SK-N-SH (cell line): Measurements from ENCODE around the gene CAST. TPM values are rescaled to one million over a fixed set of nuclear protein-coding genes. Genes with fewer than 3 reads are reported as not detected.

ENCODE experiments used
- CTCF ChIA-PET: fragments of 300-600, 350-600 bp; formaldehyde crosslinking; extraction: SDS; loops from one replicate; lab custom pipeline; 2021; lab: Yijun Ruan, JAX
- POLR2A ChIA-PET: fragments of 350-600 bp; sonication (Branson Sonifier 250); formaldehyde crosslinking; extraction: SDS; loops from one replicate; lab custom pipeline; 2020; ENCODE audit warnings: antibody characterized with exemption, inconsistent platforms; lab: Yijun Ruan, JAX
- DNase-seq: peaks from one replicate; pipeline ENCODE4 v3.0.0; 2012
- H2AFZ ChIP-seq: fragments of 200-600 bp; sonication (generic); 2 replicates; pipeline ENCODE4 v1.8.1; 2016; ENCODE audit warnings: antibody characterized with exemption, mild to moderate bottlenecking, low read depth
- H3F3A ChIP-seq: fragments of 200-600 bp; sonication (generic); replicated peaks from 2 replicates; pipeline ENCODE3; 2016; ENCODE audit warnings: antibody characterized with exemption, mild to moderate bottlenecking; ENCODE audit not compliant: insufficient read depth
- H3K27ac ChIP-seq, 2 experiments: fragments of 200-500 bp in 1 of 2; fragments of 200-600 bp in 1 of 2; sonication (Bioruptor generic) in 1 of 2; sonication (generic), shearing (Covaris generic) in 1 of 2; 2 replicates each; pipeline versions ENCODE4 v1.5.1 to v1.6.1; 2014 to 2016; ENCODE audit warnings: low read depth in 2 of 2, inconsistent platforms in 1 of 2, low read length in 1 of 2, mild to moderate bottlenecking in 1 of 2, mixed read lengths in 1 of 2
- H3K27me3 ChIP-seq: fragments of 200-600 bp; sonication (generic), shearing (Covaris generic); 2 replicates; pipeline ENCODE4 v1.6.1; 2016; ENCODE audit warnings: mixed run types; ENCODE audit not compliant: insufficient read depth
- H3K36me3 ChIP-seq, 2 experiments: fragments of 200-500 bp in 1 of 2; fragments of 200-600 bp in 1 of 2; sonication (Bioruptor generic) in 1 of 2; sonication (generic) in 1 of 2; replicated peaks in 1 of 2; 2 replicates each; pipeline versions ENCODE3 to v1.5.1; 2014 to 2016; ENCODE audit warnings: low read length in 1 of 2, mild to moderate bottlenecking in 1 of 2; ENCODE audit not compliant: insufficient read depth in 2 of 2, control insufficient read depth in 1 of 2
- H3K4me1 ChIP-seq, 2 experiments: fragments of 200-500 bp in 1 of 2; fragments of 200-600 bp in 1 of 2; sonication (Bioruptor generic) in 1 of 2; sonication (generic), shearing (Covaris generic) in 1 of 2; 2 replicates each; pipeline versions ENCODE4 v1.5.1 to v1.6.1; 2014 to 2016; ENCODE audit warnings: low read depth in 1 of 2, low read length in 1 of 2, mixed run types in 1 of 2; ENCODE audit not compliant: insufficient read depth in 2 of 2, control insufficient read depth in 1 of 2
- H3K4me2 ChIP-seq: fragments of 200-600 bp; sonication (generic), shearing (Covaris generic); 2 replicates; pipeline ENCODE4 v1.6.1; 2017; ENCODE audit warnings: mixed run types
- H3K4me3 ChIP-seq, 2 experiments: fragments of 200-500 bp in 1 of 2; fragments of 200-600 bp in 1 of 2; sonication (Bioruptor generic) in 1 of 2; sonication (generic), shearing (Covaris generic) in 1 of 2; 2 replicates each; pipeline versions ENCODE4 v1.5.1 to v1.8.1; 2014 to 2016; ENCODE audit warnings: low read depth in 2 of 2, inconsistent platforms in 1 of 2, low read length in 1 of 2, mild to moderate bottlenecking in 1 of 2, mixed read lengths in 1 of 2, moderate library complexity in 1 of 2
- H3K79me2 ChIP-seq: fragments of 200-600 bp; sonication (generic); 2 replicates; pipeline ENCODE4 v1.8.1; 2017; ENCODE audit warnings: mild to moderate bottlenecking; ENCODE audit not compliant: insufficient read depth
- H3K9ac ChIP-seq: fragments of 200-600 bp; sonication (generic); 2 replicates; pipeline ENCODE4 v1.6.1; 2017; ENCODE audit warnings: mixed run types
- H3K9me2 ChIP-seq: fragments of 200-600 bp; sonication (generic); 2 replicates; pipeline ENCODE4 v1.6.1; 2017; ENCODE audit warnings: mixed run types
- H3K9me3 ChIP-seq: fragments of 200-600 bp; sonication (generic); 2 replicates; pipeline ENCODE4 v1.6.1; 2017; ENCODE audit warnings: mixed run types, mild to moderate bottlenecking, moderate library complexity
- H4K20me1 ChIP-seq: fragments of 200-600 bp; sonication (generic); 2 replicates; pipeline ENCODE4 v1.6.1; 2017; ENCODE audit warnings: mild to moderate bottlenecking, mixed run types; ENCODE audit not compliant: insufficient read depth
- CHD2 ChIP-seq: fragments of 150-350 bp; IDR thresholded peaks from 2 replicates; pipeline ENCODE4 v1.6.1; 2018; ENCODE audit warnings: low read length; ENCODE audit not compliant: partially characterized antibody
- EP300 ChIP-seq, 2 experiments: IDR thresholded peaks; 2 replicates each; pipeline versions ENCODE4 v1.4.0 to v1.6.1; 2012; ENCODE audit warnings: borderline replicate concordance in 1 of 2, low read depth in 1 of 2, low read length in 1 of 2
- EZH2phosphoT487 ChIP-seq: fragments of 200-600 bp; sonication (generic); IDR thresholded peaks from 2 replicates; pipeline ENCODE4 v1.6.1; 2017; ENCODE audit warnings: low read depth, mixed run types, mild to moderate bottlenecking, antibody characterized with exemption, moderate library complexity, borderline replicate concordance
- FOSL2 ChIP-seq: IDR thresholded peaks from 2 replicates; pipeline ENCODE4 v1.4.0; 2012; ENCODE audit warnings: low read depth, mild to moderate bottlenecking, moderate library complexity, borderline replicate concordance
- GABPA ChIP-seq: IDR thresholded peaks from 2 replicates; pipeline ENCODE4 v1.4.0; 2012; ENCODE audit warnings: low read depth, mild to moderate bottlenecking
- GATA2 ChIP-seq: sonication (generic); formaldehyde crosslinking; IDR thresholded peaks from 2 replicates; pipeline ENCODE4 v1.5.0; 2020; ENCODE audit warnings: mild to moderate bottlenecking, missing genetic modification reagents
- JUND ChIP-seq: IDR thresholded peaks from 2 replicates; pipeline ENCODE4 v1.4.0; 2012
- MXI1 ChIP-seq: IDR thresholded peaks from 2 replicates; pipeline ENCODE4 v1.6.1; 2012; ENCODE audit warnings: mild to moderate bottlenecking, low read depth, low read length, improper control_type of control experiment
- NFIC ChIP-seq: IDR thresholded peaks from 2 replicates; pipeline ENCODE4 v1.4.0; 2012; ENCODE audit warnings: borderline replicate concordance
- NRF1 ChIP-seq: IDR thresholded peaks from 2 replicates; pipeline ENCODE4 v1.6.1; 2012; ENCODE audit warnings: low read depth, mild to moderate bottlenecking, low read length
- POLR2AphosphoS5 ChIP-seq: IDR thresholded peaks from 2 replicates; pipeline ENCODE4 v1.6.1; 2012; ENCODE audit warnings: low read depth, low read length
- SMC3 ChIP-seq: IDR thresholded peaks from 2 replicates; pipeline ENCODE4 v1.6.1; 2012; ENCODE audit warnings: low read depth, low read length, improper control_type of control experiment
- TCF12 ChIP-seq: IDR thresholded peaks from 2 replicates; pipeline ENCODE4 v1.4.0; 2012
- TEAD4 ChIP-seq: IDR thresholded peaks from 2 replicates; pipeline ENCODE4 v1.4.0; 2012; ENCODE audit warnings: mild to moderate bottlenecking, borderline replicate concordance; ENCODE audit not compliant: insufficient read depth
- WGBS: methylation state at CpG from one replicate; pipeline ENCODE4 v1.1.6; 2017; ENCODE audit warnings: low lambda C conversion rate; 5-methylcytosine and 5-hydroxymethylcytosine counted together
- polyA plus RNA-seq, 3 experiments: library from polyadenylated mRNA; depleted of rRNA; stranded (reverse); fragments of >200 nt; gene quantifications; 2 replicates each; pipeline ENCODE4 v1.2.3, GENCODE V29; 2012
- TF ChIP-seq, protein P1 (sequence below): IDR thresholded peaks from 2 replicates; pipeline ENCODE4 v1.4.0; 2012; ENCODE audit warnings: low read depth
- TF ChIP-seq, protein P2 (sequence below): IDR thresholded peaks from 2 replicates; pipeline ENCODE4 v1.4.0; 2012; ENCODE audit warnings: low read depth, borderline replicate concordance

Gene CAST
- polyA plus RNA-seq, 1 of the 3 experiments (the other 2 are of a cell fraction): 82.9 TPM

DNA sequence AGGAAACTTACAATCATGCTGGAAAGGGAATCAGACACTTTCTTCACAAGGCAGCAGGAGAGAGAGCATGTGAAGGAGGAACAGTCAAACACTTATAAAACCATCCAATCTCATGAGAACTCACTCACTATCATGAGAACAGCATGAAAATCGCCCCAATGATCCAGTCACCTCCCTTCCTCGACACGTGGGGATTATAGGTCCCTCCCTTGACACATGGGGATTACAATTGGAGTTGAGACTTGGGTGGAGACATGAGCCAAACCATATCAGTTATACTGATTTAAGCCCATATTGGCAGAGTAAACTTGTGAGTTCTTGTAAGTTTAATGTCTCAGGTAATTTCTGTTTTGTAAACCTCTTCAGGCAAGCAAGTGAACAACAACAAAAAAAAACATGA lies 74.8 kb downstream of the CAST start:
- Histone ChIP-seq H3F3A (peaks cover 9% of the 10 kb centered on the region), H3K9ac (no peak overlapping the region), H3K4me2 (no peak overlapping the region), H3K4me3 (no peak overlapping the region), H3K79me2 (peaks cover 27% of the 10 kb centered on the region), H3K27me3 (no peaks in the 10 kb centered on the region), H3K36me3 (peaks cover 35 to 57% of the 10 kb centered on the region in 2 experiments), H2AFZ (no peak overlapping the region), H3K4me1 (no peaks in the 10 kb centered on the region; a peak in 1 of 4 replicates), H4K20me1 (no peaks in the 10 kb centered on the region; the same call in 1 of the 2 replicates), H3K9me2 (no peaks in the 10 kb centered on the region), H3K27ac (no peak overlapping the region)
- ChIA-PET CTCF (no interaction called here), POLR2A (no interaction called here)
- WGBS: 95% methylated on average over 3 of the region's 3 CpGs
- TF ChIP-seq NFIC (no peak), MXI1 (no peak), GATA2 (CRISPR knock-in tag) (no peak), FOSL2 (no peak), TEAD4 (no peak), SMC3 (no peak), EP300 (IDR thresholded peaks at IDR 0.05; ENCODE audit: borderline replicate concordance in 1 of 2, low read depth in 1 of 2, low read length in 1 of 2) (no peak), CHD2 (no peak), GABPA (no peak)
- TF ChIP-seq, all 33 proteins: peak for 0
- DNase-seq: no peak
- H3K9me3 ChIP-seq: no peaks in the 10 kb centered on the region

DNA sequence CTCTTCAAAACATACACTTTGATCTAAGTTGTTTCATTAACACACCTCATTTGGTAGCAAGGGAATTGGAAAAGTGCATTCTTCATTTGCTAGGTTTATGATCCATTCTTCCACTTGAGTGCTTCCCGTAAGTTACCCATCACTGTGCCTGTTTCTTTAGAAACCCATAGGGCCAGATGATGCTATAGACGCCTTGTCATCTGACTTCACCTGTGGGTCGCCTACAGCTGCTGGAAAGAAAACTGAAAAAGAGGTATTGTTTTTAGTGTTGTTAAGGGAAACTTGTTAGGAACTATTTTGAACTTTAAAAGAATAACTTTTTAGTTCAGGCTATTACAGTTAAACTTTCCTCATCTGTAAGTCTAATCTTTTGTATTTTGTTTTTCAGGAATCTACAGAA lies 78.9 kb downstream of the CAST start:
- H3K9ac ChIP-seq: no peak overlapping the region
- WGBS: 93% methylated on average over 3 of the region's 3 CpGs
- no peaks in the 10 kb centered on the region for H3K9me2 ChIP-seq
- ChIA-PET CTCF (interaction anchor here (0.9 to 3.7 kb wide), 2 partner anchors 11 to 125 kb away, joined by 3 to 22 read pairs; no protein-coding TSS in a partner anchor), POLR2A (no interaction called here)
- no peaks in the 10 kb centered on the region for H3K27me3 ChIP-seq
- H3K4me3 ChIP-seq: no peak overlapping the region
- H3K36me3 ChIP-seq: peaks cover 67 to 77% of the 10 kb centered on the region in 2 experiments
- H3K4me1 ChIP-seq: peaks cover 0 to 12% of the 10 kb centered on the region in 2 experiments; a peak in 1 of 4 replicates
- no peaks in the 10 kb centered on the region for H4K20me1 ChIP-seq
- no peaks in the 10 kb centered on the region for H3K79me2 ChIP-seq
- no peaks in the 10 kb centered on the region for H3K9me3 ChIP-seq
- H2AFZ ChIP-seq: no peak overlapping the region
- TF ChIP-seq POLR2AphosphoS5: no peak
- TF ChIP-seq, protein P1, sequence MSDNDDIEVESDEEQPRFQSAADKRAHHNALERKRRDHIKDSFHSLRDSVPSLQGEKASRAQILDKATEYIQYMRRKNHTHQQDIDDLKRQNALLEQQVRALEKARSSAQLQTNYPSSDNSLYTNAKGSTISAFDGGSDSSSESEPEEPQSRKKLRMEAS: no peak
- no peak for TF ChIP-seq SMC3
- no peak for TF ChIP-seq EZH2phosphoT487
- TF ChIP-seq TCF12: no peak
- TF ChIP-seq, protein P2, sequence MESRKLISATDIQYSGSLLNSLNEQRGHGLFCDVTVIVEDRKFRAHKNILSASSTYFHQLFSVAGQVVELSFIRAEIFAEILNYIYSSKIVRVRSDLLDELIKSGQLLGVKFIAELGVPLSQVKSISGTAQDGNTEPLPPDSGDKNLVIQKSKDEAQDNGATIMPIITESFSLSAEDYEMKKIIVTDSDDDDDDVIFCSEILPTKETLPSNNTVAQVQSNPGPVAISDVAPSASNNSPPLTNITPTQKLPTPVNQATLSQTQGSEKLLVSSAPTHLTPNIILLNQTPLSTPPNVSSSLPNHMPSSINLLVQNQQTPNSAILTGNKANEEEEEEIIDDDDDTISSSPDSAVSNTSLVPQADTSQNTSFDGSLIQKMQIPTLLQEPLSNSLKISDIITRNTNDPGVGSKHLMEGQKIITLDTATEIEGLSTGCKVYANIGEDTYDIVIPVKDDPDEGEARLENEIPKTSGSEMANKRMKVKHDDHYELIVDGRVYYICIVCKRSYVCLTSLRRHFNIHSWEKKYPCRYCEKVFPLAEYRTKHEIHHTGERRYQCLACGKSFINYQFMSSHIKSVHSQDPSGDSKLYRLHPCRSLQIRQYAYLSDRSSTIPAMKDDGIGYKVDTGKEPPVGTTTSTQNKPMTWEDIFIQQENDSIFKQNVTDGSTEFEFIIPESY: no peak
- TF ChIP-seq GATA2 (CRISPR knock-in tag): no peak
- no peak for TF ChIP-seq EP300 (IDR thresholded peaks at IDR 0.05; ENCODE audit: borderline replicate concordance in 1 of 2, low read depth in 1 of 2, low read length in 1 of 2)
- no peak for TF ChIP-seq NRF1
- no peak for TF ChIP-seq JUND
- no peak for TF ChIP-seq FOSL2
- peaks cover 9% of the 10 kb centered on the region for H3F3A ChIP-seq
- DNase-seq: no peak
- no peak overlapping the region for H3K27ac ChIP-seq
- H3K4me2 ChIP-seq: no peak overlapping the region
